H1 (cell line): ENCODE data around the gene OOSP3. TPM values are rescaled to one million over a fixed set of nuclear protein-coding genes. Genes with fewer than 3 reads are reported as not detected.

Source experiments
- ATF3 ChIP-seq: IDR thresholded peaks from 2 replicates; pipeline ENCODE4 v1.6.1; 2011; ENCODE audit warnings: low read depth, mild to moderate bottlenecking, low read length; ENCODE audit not compliant: insufficient read depth
- CEBPB ChIP-seq: IDR thresholded peaks from 2 replicates; pipeline ENCODE4 v1.6.1; 2012; ENCODE audit warnings: low read depth, low read length
- CHD2 ChIP-seq: IDR thresholded peaks from 2 replicates; pipeline ENCODE4 v1.6.1; 2012; ENCODE audit warnings: low read length, improper control_type of control experiment
- KDM4A ChIP-seq: IDR thresholded peaks from one replicate; pipeline ENCODE4 v1.7.1; 2012; ENCODE audit warnings: low read depth, mild to moderate bottlenecking, moderate library complexity, low read length, inconsistent platforms; ENCODE audit not compliant: severe bottlenecking
- NRF1 ChIP-seq: IDR thresholded peaks from 2 replicates; pipeline ENCODE4 v1.6.1; 2011; ENCODE audit warnings: mild to moderate bottlenecking, low read depth, low read length, improper control_type of control experiment
- polyA plus RNA-seq, 7 experiments: library from polyadenylated mRNA; depleted of rRNA in 3 of 7; stranded (reverse) in 5 of 7; unstranded in 2 of 7; fragments of >200 nt in 5 of 7; fragments of 200-250 nt in 2 of 7; gene quantifications; 1 replicate in 5 of 7; 2 replicates in 1 of 7; 4 replicates in 1 of 7; pipeline versions ENCODE4 v1.2.1 to v1.2.3, GENCODE V29; 2011 to 2013; ENCODE audit warnings: missing spikeins in 2 of 7, mixed read lengths in 2 of 7
- total RNA-seq: library from RNA; stranded (reverse); fragmentation: NEBNext Ultra II Directional; extraction: Animal tissue kit (Norgen Biotek cat#: 25700); gene quantifications from 2 replicates; pipeline ENCODE4 v1.2.1, GENCODE V29; 2021

The OOSP3 gene
- total and polyA plus RNA-seq, 2 of the 8 experiments (the other 6 are each of a cell fraction or from before 2014, with no cell fraction given), result not detected

- TF ChIP-seq ATF3 (no peak), CHD2 (no peak), KDM4A (no peak), CEBPB (no peak), NRF1 (no peak)
Observed at GRCh38 chr11:59898650-59899049, 20.1 kb downstream of the OOSP3 start (continued).
